HG03469 (cell line): Measurements from ENCODE around the gene TRIM47.

Experiments
- ATAC-seq: cut with Tn5 transposase; IDR thresholded peaks from one replicate; pipeline ENCODE4 v1.9.1; 2021; ENCODE audit warnings: mild to moderate bottlenecking, moderate library complexity, moderate number of reproducible peaks; ENCODE audit not compliant: unreplicated experiment

The TRIM47 gene

GRCh38 chr17:75834279-75834920, 44.0 kb downstream of the TRIM47 start:
- no peak for ATAC-seq

DNA sequence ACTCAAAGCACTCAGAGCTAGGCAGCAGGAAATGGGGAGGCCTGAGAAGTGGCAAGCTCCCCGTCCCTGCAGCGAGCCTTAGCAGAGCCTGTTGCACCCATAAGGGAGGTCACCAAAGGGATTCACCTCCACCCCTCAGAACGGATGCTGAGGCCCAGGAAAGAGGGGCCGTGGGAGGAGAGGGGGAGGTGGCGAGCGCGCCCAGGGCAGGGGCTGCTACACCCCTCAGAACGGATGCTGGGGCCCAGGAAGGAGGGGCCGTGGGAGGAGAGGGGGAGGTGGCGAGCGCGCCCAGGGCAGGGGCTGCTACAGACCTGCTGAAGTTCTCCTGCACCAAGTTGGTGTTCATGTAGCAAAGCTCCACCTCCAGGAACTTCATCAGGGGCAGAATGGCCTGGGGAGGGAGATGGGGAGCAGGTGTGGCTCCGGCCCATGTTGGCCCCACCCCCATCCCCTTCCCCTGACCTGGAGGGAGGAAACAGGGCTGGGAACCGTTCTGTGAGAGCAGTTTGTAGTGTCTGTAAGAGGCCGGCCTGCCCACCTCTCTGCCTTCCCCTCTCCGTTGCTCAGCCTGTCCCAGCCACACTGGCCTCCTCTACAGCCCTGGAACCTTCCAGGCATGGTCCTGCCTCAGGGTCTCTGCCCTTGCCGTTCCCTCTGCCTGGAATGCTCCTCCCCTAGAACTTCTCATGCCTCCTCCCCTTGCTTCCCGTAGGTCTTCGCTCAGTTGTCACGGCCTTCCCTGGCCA, 45.6 kb downstream of the TRIM47 start:
- ATAC-seq: no peak

- ATAC-seq: no peak
Observed at GRCh38 chr17:75832164-75832651, 46.2 kb downstream of the TRIM47 start.

DNA sequence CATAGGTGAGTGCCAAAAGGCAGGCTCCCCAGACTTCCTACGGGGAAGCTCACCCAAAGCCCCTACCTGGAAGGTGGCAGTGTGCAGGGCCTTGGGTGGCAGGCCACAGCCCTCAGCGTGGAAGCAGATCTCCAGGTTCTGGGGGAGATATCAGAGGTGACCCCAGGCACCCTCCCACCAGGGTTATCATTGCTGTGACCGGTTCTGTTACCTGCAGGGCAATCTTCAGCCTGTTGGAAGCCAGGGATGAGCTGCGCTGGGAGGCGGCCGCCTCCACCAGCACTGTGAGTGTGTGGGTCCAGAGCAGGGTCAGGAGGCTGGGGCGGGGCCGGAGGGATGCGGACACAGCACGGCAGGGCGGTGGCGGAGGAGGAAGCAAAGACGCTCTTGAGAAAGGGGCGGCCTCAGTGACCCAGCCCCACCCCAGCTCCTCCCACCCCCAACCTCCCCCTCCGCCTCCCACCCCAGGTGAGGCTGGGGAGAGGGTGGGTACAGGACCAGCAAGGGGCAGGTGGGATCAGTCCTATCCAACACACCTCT, 47.3 kb downstream of the TRIM47 start:
- ATAC-seq: no peak

GRCh38 chr17:75830164-75831031, 48.0 kb downstream of the TRIM47 start:
- ATAC-seq: no peak

GRCh38 chr17:75829747-75830146, 48.6 kb downstream of the TRIM47 start:
- ATAC-seq: no peak

DNA sequence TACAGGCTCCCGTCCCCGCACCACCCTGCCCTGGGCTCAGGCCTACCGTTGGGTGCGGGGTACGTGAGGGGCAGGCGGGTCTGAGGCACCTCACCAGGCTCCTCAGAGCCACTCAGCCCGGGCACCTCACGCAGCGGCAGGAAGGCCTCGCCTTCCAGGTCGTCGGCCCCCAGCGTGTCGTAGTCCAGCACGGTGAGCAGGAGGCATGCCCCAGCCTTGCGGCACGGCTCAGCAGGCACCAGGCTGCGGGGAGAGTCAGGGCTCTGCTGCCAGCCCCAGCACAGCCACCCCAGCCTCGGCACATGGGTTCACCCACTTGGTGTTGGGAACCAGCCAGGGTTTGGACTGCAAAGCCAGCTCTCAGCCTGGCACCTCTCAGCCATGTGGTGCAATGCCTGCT, 49.6 kb downstream of the TRIM47 start:
- ATAC-seq: no peak

DNA sequence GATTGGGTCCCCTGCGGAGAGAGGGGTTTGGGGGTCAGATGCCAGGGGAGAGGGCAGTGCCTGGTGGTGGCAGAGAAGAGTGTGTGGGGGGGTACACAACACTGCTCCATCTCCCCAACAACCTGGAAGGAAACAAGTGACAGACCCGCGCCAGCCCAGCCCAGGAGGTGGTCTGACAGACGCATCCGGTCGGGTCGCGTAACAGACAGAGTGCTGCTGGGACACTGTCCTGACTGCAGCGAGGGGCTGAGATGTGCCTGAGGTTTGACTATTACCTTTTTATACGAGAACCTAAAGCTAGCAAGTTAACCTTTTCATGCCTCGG, 50.3 kb downstream of the TRIM47 start:
- ATAC-seq: no peak

GRCh38 chr17:75827308-75828075, 50.9 kb downstream of the TRIM47 start:
- no peak for ATAC-seq

GRCh38 chr17:75826561-75827307, 51.6 kb downstream of the TRIM47 start:
- no peak for ATAC-seq

DNA sequence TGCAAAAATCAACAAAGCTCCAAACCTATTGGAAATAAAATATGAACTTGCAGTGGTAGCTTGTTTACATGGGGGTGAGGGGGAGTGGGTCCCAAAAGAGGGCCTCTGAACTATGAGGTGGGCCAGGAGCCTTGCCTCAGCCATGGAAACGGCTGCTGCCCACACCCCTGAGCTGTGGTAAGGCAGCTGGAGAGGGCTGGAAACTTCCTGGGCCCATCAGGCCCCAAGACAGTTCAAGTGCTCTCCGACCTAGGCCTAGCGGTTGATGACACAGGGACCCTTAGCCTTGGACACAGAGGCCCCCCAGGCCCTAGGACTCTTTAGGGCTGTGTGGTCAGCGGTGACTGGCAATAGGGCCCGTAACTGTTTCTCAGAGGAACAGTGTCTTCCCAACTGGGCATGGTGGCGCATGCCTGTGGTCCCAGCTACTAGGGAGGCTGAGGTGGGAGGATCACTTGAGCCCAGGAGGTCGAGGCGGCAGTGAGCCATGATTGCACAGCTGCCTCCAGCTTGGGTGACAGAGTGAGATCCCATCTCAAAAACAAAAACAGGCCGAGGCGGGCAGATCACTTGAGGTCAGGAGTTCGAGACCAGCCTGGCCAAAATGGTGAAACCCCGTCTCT, 52.5 kb downstream of the TRIM47 start:
- ATAC-seq: no peak

- ATAC-seq: no peak
Observed at GRCh38 chr17:75825149-75825552, 53.2 kb downstream of the TRIM47 start.

DNA sequence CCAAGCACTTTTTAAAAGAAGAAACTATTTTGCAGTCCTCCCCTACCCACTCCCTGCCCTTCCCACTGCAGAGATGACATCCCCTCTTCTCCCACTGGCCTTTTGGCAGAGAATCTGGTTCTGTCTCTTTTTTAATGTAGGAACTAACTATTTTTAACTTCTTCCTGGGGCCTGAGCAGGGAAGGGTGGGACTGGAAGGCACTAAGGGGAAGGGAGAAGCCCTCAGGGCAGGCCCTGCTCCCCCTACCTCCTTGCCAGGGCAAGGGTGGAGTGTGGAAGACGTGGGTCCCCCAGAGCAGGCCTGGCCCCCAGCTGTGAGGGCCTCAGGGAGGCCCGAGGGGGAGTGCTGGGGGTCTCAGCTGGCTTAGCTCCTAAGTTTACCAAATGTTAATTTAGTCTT, 53.7 kb downstream of the TRIM47 start:
- ATAC-seq: no peak
